DMS79 (cell line): Measurements from ENCODE around the gene UNC45A.

Experiments
- DNase-seq: peaks from one replicate; lab custom pipeline; 2025; lab: John Stamatoyannopoulos, UW

The UNC45A gene

GRCh38 chr15:90946538-90946937, 11.5 kb downstream of the UNC45A start:
- no peak for DNase-seq

- DNase-seq, result no peak
Measured at GRCh38 chr15:90946941-90947576, 12.0 kb downstream of the UNC45A start.

- no peak for DNase-seq
Measured at GRCh38 chr15:90947577-90948357, 12.7 kb downstream of the UNC45A start.

GRCh38 chr15:90948506-90948905, 13.4 kb downstream of the UNC45A start:
- DNase-seq, result no peak

- no peak for DNase-seq
Measured at GRCh38 chr15:90949979-90950675, 15.0 kb downstream of the UNC45A start.

GRCh38 chr15:90950676-90951075, 15.6 kb downstream of the UNC45A start:
- no peak for DNase-seq

- no peak for DNase-seq
Measured at GRCh38 chr15:90952901-90953677, 18.0 kb downstream of the UNC45A start.

- no peak for DNase-seq
Measured at GRCh38 chr15:90953947-90954711, 19.0 kb downstream of the UNC45A start.

GRCh38 chr15:90954712-90955623, 19.9 kb downstream of the UNC45A start, which contains the start of gene RCCD1:
RCCD1 (plus strand) TSS chr15:90954884; CDS start chr15:90956735, 1,851 bp downstream.
- no peak for DNase-seq

- DNase-seq, result no peak
Measured at GRCh38 chr15:90955624-90956273, 20.7 kb downstream of the UNC45A start.

GRCh38 chr15:90956274-90957030, 21.4 kb downstream of the UNC45A start:
- DNase-seq, result no peak

- no peak for DNase-seq
Measured at GRCh38 chr15:90957031-90957790, 22.1 kb downstream of the UNC45A start.

GRCh38 chr15:90957791-90958190, 22.7 kb downstream of the UNC45A start:
- no peak for DNase-seq

- no peak for DNase-seq
Measured at GRCh38 chr15:90959028-90959595, 24.0 kb downstream of the UNC45A start.

- DNase-seq, result no peak
Measured at GRCh38 chr15:90959894-90960293, 24.8 kb downstream of the UNC45A start.

GRCh38 chr15:90960298-90961091, 25.4 kb downstream of the UNC45A start:
- DNase-seq, result no peak

GRCh38 chr15:90962021-90962420, 26.9 kb downstream of the UNC45A start:
- no peak for DNase-seq
